ENCODE data around the gene TRIM24. TPM values are rescaled to one million over a fixed set of nuclear protein-coding genes. Genes with fewer than 3 reads are reported as not detected.

Gene TRIM24
- total and polyA plus RNA-seq, 8 donors = 4.4 to 19.2 (median 12.4) TPM

DNA sequence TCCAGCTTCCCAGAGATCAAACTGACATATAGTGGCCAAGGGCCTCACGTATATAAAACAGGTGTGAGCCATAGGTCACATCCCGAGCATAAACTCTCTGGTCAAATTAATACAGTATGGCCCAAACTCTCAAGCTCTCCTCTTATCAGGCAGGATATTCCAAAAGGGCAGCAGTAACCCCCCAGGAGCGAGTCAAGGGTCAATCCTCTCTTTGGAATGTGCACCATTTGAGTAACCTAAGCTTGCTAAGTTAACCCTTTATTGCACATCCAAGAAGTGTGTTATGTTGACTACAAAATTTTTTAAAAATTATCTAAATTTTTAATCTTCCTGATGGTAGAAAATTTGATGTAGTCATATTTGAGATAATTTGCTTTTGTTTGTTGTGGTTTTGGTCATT is 4.5 kb upstream of the TRIM24 start:
- Histone ChIP-seq H3K27ac (no peak overlapping the region), H3K9me3 (no peaks in the 10 kb centered on the region), H3K4me1 (peaks cover 0 to 4% (median 0%) of the 10 kb centered on the region in 3 donors), H3K36me3 (no peaks in the 10 kb centered on the region), H3K4me3 (no peak overlapping the region), H3K27me3 (no peaks in the 10 kb centered on the region)
- no peak for ATAC-seq
- TF ChIP-seq, protein P1, sequence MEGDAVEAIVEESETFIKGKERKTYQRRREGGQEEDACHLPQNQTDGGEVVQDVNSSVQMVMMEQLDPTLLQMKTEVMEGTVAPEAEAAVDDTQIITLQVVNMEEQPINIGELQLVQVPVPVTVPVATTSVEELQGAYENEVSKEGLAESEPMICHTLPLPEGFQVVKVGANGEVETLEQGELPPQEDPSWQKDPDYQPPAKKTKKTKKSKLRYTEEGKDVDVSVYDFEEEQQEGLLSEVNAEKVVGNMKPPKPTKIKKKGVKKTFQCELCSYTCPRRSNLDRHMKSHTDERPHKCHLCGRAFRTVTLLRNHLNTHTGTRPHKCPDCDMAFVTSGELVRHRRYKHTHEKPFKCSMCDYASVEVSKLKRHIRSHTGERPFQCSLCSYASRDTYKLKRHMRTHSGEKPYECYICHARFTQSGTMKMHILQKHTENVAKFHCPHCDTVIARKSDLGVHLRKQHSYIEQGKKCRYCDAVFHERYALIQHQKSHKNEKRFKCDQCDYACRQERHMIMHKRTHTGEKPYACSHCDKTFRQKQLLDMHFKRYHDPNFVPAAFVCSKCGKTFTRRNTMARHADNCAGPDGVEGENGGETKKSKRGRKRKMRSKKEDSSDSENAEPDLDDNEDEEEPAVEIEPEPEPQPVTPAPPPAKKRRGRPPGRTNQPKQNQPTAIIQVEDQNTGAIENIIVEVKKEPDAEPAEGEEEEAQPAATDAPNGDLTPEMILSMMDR (IDR thresholded peaks at IDR 0.05) = no peak
- no peak for DNase-seq
- 73 to 80% methylated on average over 3 of the region's 3 CpGs for WGBS, 2 donors
- no peak for FAIRE-seq
- intact Hi-C loops (cut with DNase I) = no loop called here

DNA sequence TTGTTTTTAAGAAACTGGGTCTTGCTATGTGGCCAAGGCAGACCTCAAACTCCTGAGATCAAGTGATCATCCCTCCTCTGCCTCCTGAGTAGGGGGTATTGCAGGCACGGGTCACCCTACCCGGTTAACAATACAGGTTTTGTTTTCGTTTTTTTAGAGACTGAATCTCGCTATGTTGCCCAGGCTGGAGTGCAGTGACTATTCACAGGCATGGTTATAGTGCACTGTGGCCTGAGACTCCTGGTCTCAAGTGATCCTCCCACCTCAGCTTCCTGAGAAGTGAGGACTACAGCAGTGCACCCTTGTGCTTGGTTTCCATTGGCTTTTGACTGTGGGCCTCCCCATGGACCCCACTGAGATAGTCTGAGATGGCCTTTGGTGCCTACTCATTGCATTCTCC is 3.8 kb upstream of the TRIM24 start:
- ATAC-seq (no peak), FAIRE-seq (no peak), DNase-seq (no peak)
- Histone ChIP-seq H3K27ac (no peak overlapping the region), H3K4me3 (no peak overlapping the region), H3K9me3 (no peaks in the 10 kb centered on the region), H3K27me3 (no peaks in the 10 kb centered on the region), H3K36me3 (no peaks in the 10 kb centered on the region), H3K4me1 (peaks cover 0 to 4% (median 0%) of the 10 kb centered on the region in 3 donors)
- 86% methylated on average over 4 of the region's 4 CpGs for WGBS, 2 donors
- intact Hi-C loops (cut with DNase I) = no loop called here
- TF ChIP-seq, protein P1 (IDR thresholded peaks at IDR 0.05) = no peak

DNA sequence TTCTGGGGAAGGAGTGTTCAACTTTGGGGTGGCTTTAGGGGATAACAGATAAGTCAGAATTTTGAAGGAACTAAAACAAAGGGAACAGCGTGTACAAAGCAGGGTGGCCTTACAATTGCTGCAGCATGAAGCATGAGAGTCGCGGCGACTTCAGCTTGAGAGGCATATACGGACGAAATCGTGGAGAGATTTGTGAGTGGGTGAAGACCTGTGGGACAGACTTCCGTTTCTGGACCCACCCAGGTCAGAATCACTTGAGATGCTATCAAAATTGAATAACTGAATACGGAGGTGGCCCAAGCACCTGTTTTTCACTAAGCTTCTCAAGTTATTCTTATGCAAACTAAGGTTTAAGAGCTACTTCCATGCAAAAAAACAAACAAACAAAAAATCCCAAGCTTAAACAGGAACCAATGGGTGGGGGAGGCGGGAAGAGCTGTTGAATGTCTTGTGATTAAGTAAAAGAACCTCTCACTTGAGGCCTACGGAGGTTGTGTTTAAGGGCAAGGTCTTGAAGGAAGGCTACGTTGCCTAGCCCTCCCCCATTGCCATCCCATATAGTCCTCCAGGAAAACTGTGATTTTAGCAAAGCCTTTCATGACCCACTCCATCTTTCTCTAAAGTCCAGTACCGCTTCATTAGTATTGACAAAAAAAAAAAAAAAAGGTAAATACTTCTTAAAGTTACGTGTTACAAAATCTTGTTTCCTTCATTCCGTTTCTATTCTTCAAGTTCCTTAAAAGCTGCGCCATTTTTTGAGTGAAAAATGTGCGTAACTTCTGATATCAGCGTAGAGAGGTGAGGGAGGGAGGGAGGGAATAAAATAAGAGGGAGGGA is 1.3 kb upstream of the TRIM24 start:
- Histone ChIP-seq H3K27ac (no peak overlapping the region), H3K9me3 (no peaks in the 10 kb centered on the region), H3K4me1 (peaks cover 0 to 4% (median 0%) of the 10 kb centered on the region in 3 donors), H3K4me3 (no peak overlapping the region), H3K27me3 (no peaks in the 10 kb centered on the region), H3K36me3 (no peaks in the 10 kb centered on the region)
- FAIRE-seq (no peak), DNase-seq (no peak), ATAC-seq (no peak)
- TF ChIP-seq, protein P1 (IDR thresholded peaks at IDR 0.05) = no peak
- intact Hi-C loops (cut with DNase I) = no loop called here
- WGBS, 2 donors = 88 to 89% methylated on average over 18 of the region's 18 CpGs

DNA sequence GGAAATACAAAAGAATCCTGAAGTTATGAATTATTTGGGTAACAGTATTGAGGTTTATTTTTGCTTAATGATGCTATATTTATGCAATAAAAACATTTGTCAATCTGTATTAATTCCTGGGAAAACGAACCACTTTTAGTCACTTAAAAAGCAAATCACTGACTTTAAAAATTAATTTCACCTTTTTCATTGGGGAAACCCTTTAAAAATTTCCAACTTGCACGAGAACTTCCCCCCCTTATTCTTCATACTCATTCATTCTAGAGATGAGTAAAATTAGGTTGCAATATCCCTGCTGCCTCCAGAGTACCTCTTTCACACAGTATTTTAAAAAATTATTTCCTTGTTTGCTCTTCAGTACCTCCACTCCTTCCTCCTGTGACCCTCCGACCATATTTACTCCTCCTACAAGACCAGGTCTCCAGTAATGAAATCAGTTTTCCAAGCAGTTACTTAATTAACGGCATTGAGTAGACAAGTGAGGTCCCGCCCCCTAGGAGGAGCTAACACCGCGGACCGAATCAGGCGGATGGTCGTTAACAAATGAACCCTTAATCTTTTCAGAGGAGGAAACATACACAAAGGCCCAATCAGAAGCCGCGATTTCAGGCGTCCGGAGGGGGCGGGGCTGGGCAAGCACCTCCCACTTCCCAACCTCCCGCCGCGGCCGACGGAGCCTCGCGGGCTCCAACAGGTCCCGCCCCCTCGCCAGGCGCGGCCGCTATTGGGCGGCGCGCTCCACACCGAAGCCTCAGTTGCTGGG is 465 bp upstream of the TRIM24 start:
- H3K9me3 ChIP-seq = no peaks in the 10 kb centered on the region
- peak in 3 of 6 donors; percentile 98 for DNase-seq
- peak; percentile 94 for FAIRE-seq
- WGBS, 2 donors = 2 to 3% methylated on average over 25 to 31 of the region's 31 CpGs
- no peaks in the 10 kb centered on the region for H3K27me3 ChIP-seq
- peak overlapping the region in 2 of 4 donors; percentile 71 to 91 for H3K4me3 ChIP-seq
- TF ChIP-seq, protein P1 (IDR thresholded peaks at IDR 0.05) = peak in 1 of 4 donors; percentile 23
- H3K36me3 ChIP-seq = no peaks in the 10 kb centered on the region
- H3K27ac ChIP-seq = peak overlapping the region in 2 of 4 donors; percentile 37 to 42
- intact Hi-C loops (cut with DNase I) = no loop called here
- peaks cover 0 to 7% (median 2%) of the 10 kb centered on the region in 3 donors for H3K4me1 ChIP-seq
- ATAC-seq = peak; percentile 90 to 97 (median 90)
